GM19328 (cell line): Measurements from ENCODE around the gene KCNJ9.

Experiments
- ATAC-seq: cut with Tn5 transposase; IDR thresholded peaks from one replicate; pipeline ENCODE4 v1.9.1; 2021; ENCODE audit warnings: mild to moderate bottlenecking, moderate library complexity; ENCODE audit not compliant: unreplicated experiment

The KCNJ9 gene

GRCh38 chr1:160064746-160065145 is 16.6 kb upstream of the KCNJ9 start:
- no peak for ATAC-seq

GRCh38 chr1:160066829-160067745 is 14.3 kb upstream of the KCNJ9 start:
- ATAC-seq = no peak

DNA sequence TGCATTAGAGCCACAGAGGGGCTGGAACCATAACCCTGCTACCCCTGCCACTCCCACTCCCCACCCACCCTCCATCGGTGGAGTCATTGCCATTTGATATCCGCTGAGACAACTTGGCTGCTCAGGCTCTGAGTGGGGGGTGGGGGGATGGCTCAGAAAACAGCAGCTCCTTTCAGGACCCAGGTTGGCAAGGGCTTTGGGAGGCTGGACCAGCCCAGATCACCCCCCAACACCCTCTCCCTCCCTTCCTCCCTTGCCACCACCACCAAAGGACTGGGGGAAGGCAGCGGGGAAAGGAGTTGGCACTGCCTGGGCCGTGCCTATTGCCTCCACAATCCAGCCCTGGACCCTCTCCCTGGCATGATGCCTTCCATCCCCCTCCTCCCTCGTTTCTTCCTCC is 13.1 kb upstream of the KCNJ9 start:
- ATAC-seq = no peak

DNA sequence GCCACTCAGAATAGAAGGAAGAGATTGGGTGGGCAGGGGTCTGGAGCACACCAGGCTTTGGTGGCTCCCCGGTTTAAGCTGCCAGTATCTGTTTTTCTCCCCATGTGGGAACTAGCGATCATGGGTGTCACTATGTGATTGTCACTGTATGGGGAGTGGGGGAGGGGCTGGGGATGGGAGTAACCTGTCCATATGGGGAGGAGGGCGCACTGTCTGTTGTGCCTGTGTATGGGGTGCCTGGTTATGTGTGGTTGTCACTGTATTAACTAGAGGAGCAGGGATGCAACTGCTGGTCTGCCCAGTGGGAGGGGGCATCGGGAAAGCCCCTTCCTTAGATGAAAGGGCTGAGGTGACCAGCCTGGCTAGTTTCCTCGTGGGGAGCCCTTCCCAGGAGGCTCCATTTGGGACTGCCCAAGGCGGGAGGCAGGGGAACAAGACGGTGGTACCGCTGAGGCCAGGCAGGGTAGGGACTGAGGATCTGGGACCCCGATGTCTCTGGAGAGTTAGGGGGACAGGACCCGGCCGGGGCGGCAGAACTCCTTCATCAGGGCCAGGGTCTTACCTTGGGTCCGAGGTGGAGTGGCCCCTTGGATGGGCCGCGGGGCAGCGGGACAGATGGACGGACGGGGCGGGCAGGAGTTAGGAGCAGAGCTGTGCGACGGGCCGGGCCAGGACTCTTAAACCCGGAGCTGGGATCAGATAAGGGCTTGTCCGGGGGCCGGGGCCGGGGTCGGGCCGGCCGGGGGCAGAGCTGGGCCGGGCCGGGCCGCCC is 11.7 kb upstream of the KCNJ9 start, which contains the start of gene KCNJ10:
Gene KCNJ10 (minus strand): TSS at position 701 of the 772 bp plus-strand sequence. CDS start 27,628 bp downstream, outside the sequence.
- no peak for ATAC-seq

- no peak for ATAC-seq
Measured at GRCh38 chr1:160070243-160071163, 10.8 kb upstream of the KCNJ9 start.

DNA sequence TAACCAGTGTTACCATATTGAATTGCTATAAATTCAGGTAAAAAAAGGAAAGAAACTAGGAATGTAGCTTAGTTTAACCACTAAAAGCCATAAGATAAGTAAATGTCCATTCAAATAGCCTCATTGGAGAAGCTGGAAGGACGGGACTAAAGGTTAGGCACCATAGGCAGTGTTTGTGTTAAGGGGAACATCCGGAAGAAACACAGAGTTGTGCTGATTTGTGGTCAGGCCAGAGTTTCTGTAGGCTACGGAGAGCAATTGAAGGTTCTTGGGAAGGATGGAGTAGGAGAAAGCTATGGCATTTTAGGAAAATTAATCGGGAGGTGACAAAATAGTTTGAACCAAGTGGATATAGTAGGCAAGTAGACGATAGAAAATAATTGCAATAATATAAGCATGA is 10.0 kb upstream of the KCNJ9 start:
- no peak for ATAC-seq

DNA sequence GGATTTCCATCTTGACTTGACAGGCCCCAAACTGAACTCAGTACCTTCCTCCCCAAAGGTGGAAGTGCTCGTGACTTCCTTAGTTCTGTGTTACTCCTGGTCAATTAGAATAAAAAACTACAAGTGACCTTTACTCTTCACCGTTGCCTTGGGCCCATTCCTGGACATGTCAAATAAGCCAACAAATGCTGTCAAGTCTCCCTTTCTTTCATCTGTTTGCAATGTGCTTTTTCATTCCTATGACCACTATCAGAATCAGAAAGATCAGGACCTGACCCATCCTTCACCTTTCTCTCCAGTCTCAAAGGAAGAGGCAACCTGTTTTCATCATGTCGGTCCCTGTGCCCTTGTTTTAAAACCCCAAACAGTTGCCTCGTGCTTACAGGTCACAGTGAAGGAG is 6.5 kb upstream of the KCNJ9 start:
- ATAC-seq = no peak

- no peak for ATAC-seq
Measured at GRCh38 chr1:160075836-160076235, 5.5 kb upstream of the KCNJ9 start.

- no peak for ATAC-seq
Measured at GRCh38 chr1:160076295-160076694, 5.0 kb upstream of the KCNJ9 start.

- no peak for ATAC-seq
Measured at GRCh38 chr1:160077486-160077885, 3.9 kb upstream of the KCNJ9 start.

DNA sequence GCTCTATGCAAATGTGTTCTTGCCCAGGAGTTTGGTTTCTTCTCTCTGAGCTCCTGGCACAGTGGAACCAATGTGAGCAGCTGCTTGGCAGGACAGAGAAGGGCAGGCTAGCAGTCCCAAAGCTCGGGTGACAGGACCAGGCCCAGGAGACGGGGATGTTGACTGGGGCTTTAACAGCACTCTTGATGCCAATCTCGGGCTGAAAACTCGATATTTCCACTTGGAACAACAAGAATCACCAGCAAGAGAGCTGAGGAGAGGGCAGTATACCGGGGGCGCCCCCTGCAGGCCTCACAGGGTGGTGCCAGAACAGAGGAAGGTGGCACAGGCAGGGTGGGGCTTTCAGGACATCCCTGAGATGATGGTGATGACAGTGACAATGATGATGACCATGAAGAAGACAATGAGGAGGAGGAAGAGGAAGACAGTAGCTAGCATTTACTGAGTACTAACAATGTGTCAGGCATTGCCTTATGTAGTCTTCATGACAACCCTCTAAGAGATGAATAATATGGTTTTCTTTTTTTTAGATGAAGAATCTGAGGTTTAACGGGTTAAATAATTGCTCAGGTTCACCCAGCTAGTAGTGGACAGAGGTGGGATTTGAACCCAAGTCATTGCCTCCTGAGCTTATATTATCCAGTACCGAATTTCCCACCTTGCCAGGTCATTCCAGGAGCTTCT is 2.7 kb upstream of the KCNJ9 start:
- no peak for ATAC-seq

GRCh38 chr1:160079448-160079847 is 1.9 kb upstream of the KCNJ9 start:
- ATAC-seq = no peak

GRCh38 chr1:160080381-160081100 is 797 bp upstream of the KCNJ9 start:
- ATAC-seq = no peak

DNA sequence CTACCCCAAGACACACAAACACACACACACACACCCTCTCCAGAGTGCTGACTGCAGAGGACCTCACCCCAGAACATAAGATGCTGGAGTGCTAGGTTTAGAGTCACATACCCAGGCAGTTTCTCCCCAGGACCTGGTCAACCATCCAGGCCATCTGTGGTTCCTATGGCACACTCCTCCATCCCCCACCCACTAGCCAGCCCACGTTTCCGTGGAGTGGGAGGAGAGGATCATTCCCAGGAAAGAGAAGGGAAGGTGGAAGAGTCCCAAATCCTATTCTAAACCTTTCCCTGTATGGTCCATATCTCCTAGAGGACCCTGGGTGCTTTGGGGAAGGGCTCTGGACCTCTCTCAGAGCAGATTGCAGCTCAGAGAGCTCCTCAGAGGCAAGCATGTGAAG is 1.1 kb downstream of the KCNJ9 start:
- no peak for ATAC-seq

DNA sequence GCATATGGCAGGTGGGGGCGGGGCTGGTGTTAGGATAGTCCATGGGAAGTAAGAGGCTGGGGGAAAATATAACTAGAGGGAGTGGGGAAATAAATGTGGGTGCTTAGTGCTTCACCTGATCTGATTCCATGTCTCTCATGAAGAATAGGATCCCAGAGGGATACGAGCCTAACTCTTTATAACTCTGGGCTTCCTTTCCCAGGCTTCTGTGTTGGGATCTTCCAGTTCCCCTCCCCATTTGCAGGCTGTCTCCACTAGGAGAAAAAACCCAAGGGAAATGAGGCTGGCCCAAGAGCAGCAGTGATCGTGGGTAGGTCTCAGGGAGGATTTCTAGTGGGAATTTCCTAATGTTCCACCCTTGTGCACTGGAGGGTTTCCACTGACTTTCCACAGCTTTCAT is 1.6 kb downstream of the KCNJ9 start:
- no peak for ATAC-seq

- no peak for ATAC-seq
Measured at GRCh38 chr1:160083968-160084770, 2.8 kb downstream of the KCNJ9 start.

DNA sequence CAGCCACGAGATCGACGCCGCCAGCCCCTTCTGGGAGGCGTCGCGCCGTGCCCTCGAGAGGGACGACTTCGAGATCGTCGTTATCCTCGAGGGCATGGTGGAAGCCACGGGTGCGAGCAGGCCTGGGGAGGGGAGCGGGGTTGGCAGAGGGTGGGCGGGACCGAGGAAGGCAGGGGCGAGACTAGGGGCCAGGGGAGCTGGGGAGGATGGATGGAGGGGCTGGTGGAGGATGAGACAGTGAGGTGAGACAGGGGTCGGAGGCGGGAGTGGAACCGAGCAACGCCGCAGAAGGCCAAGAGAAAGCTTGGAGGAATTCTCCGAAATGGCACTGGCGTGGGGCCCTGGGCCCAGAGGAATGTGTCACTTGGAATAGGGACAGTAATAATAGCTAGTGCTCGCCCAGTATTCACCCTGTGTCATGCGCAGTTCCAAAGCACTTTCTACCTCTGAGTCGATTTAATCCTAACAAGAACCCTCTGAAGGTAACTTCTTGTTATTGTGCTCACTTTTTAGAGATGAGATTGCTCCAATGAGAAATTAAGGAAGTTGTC is 3.5 kb downstream of the KCNJ9 start:
- no peak for ATAC-seq

GRCh38 chr1:160085686-160086455 is 4.5 kb downstream of the KCNJ9 start:
- no peak for ATAC-seq
